ENCODE data around the gene ICA1. TPM values are rescaled to one million over a fixed set of nuclear protein-coding genes. Genes with fewer than 3 reads are reported as not detected.

Gene ICA1
- total RNA-seq, 4 donors from 2014 or later: 4.1 to 7.4 (median 5.8) TPM

GRCh38 chr7:8258734-8259133 is 3.2 kb downstream of the ICA1 start:
- no peak for TF ChIP-seq POLR2AphosphoS5 (IDR thresholded peaks at IDR 0.05)
- TF ChIP-seq POLR2A (IDR thresholded peaks at IDR 0.05; ENCODE audit: low read depth): no peak
- no peak for TF ChIP-seq EP300 (IDR thresholded peaks at IDR 0.05)
- TF ChIP-seq CTCF (IDR thresholded peaks at IDR 0.05): no peak
- no peaks in the 10 kb centered on the region for H3K36me3 ChIP-seq
- DNase-seq (ENCODE audit: extremely low spot score): no peak
- WGBS: 100% methylated on average over 1 of the region's 1 CpG
- intact Hi-C loops (cut with DNase I): no loop called here
- H3K27ac ChIP-seq (replicated peaks in 1 of 4): no peak overlapping the region
- no peak overlapping the region for H3K4me3 ChIP-seq
- H3K9me3 ChIP-seq: no peaks in the 10 kb centered on the region
- peaks cover 0 to 48% (median 7%) of the 10 kb centered on the region in 4 donors for H3K27me3 ChIP-seq
- peaks cover 5 to 17% (median 13%) of the 10 kb centered on the region in 4 donors for H3K4me1 ChIP-seq

GRCh38 chr7:8258166-8258565 is 3.8 kb downstream of the ICA1 start:
- Histone ChIP-seq H3K9me3 (no peaks in the 10 kb centered on the region), H3K27ac (replicated peaks in 1 of 4) (no peak overlapping the region), H3K4me3 (no peak overlapping the region), H3K27me3 (peaks cover 0 to 48% (median 7%) of the 10 kb centered on the region in 4 donors), H3K4me1 (peaks cover 5 to 17% (median 13%) of the 10 kb centered on the region in 4 donors), H3K36me3 (no peaks in the 10 kb centered on the region)
- WGBS: 93% methylated on average over 4 of the region's 4 CpGs
- TF ChIP-seq CTCF (IDR thresholded peaks at IDR 0.05) (no peak), POLR2A (IDR thresholded peaks at IDR 0.05; ENCODE audit: low read depth) (no peak), EP300 (IDR thresholded peaks at IDR 0.05) (no peak), POLR2AphosphoS5 (IDR thresholded peaks at IDR 0.05) (no peak)
- intact Hi-C loops (cut with DNase I): no loop called here
- no peak for DNase-seq (ENCODE audit: extremely low spot score)

GRCh38 chr7:8255680-8256655 is 6.0 kb downstream of the ICA1 start:
- WGBS: 88% methylated on average over 6 of the region's 6 CpGs
- H3K4me3 ChIP-seq: no peak overlapping the region
- no peak for DNase-seq (ENCODE audit: extremely low spot score)
- TF ChIP-seq POLR2AphosphoS5 (IDR thresholded peaks at IDR 0.05) (no peak), POLR2A (IDR thresholded peaks at IDR 0.05; ENCODE audit: low read depth) (no peak), CTCF (IDR thresholded peaks at IDR 0.05) (no peak), EP300 (IDR thresholded peaks at IDR 0.05) (no peak)
- no peaks in the 10 kb centered on the region for H3K9me3 ChIP-seq
- no peaks in the 10 kb centered on the region for H3K36me3 ChIP-seq
- intact Hi-C loops (cut with DNase I): no loop called here
- peaks cover 0 to 28% (median 0%) of the 10 kb centered on the region in 4 donors for H3K27me3 ChIP-seq
- peaks cover 0 to 9% (median under 1%) of the 10 kb centered on the region in 4 donors for H3K4me1 ChIP-seq
- H3K27ac ChIP-seq (replicated peaks in 1 of 4): no peak overlapping the region

GRCh38 chr7:8254667-8255066 is 7.3 kb downstream of the ICA1 start:
- H3K36me3 ChIP-seq: no peaks in the 10 kb centered on the region
- no peak overlapping the region for H3K27ac ChIP-seq (replicated peaks in 1 of 4)
- intact Hi-C loops (cut with DNase I): no loop called here
- TF ChIP-seq EP300 (IDR thresholded peaks at IDR 0.05): no peak
- no peak for TF ChIP-seq CTCF (IDR thresholded peaks at IDR 0.05)
- no peak for TF ChIP-seq POLR2AphosphoS5 (IDR thresholded peaks at IDR 0.05)
- TF ChIP-seq POLR2A (IDR thresholded peaks at IDR 0.05; ENCODE audit: low read depth): no peak
- H3K27me3 ChIP-seq: peaks cover 0 to 17% (median 0%) of the 10 kb centered on the region in 4 donors
- H3K4me3 ChIP-seq: no peak overlapping the region
- WGBS: 96% methylated on average over 3 of the region's 3 CpGs
- H3K4me1 ChIP-seq: peaks cover 0 to 9% (median 0%) of the 10 kb centered on the region in 4 donors
- no peaks in the 10 kb centered on the region for H3K9me3 ChIP-seq
- DNase-seq (ENCODE audit: extremely low spot score): no peak

Data from esophagus muscularis mucosa (tissue), 4 donors.